HG03378 (cell line): ENCODE results near the gene CTXN1.

Experiments used
- ATAC-seq: cut with Tn5 transposase; IDR thresholded peaks from one replicate; pipeline ENCODE4 v1.9.1; 2021; ENCODE audit warnings: mild to moderate bottlenecking, moderate library complexity; ENCODE audit not compliant: unreplicated experiment

The CTXN1 gene

GRCh38 chr19:7915250-7916102 lies 10.5 kb downstream of the CTXN1 start:
- ATAC-seq, result no peak

- ATAC-seq, result no peak
Observed at GRCh38 chr19:7914598-7915045, 11.3 kb downstream of the CTXN1 start, which contains the start of gene TGFBR3L. Gene TGFBR3L (plus strand): TSS chr19:7914830.

- no peak for ATAC-seq
Observed at GRCh38 chr19:7914099-7914498, 11.8 kb downstream of the CTXN1 start.

GRCh38 chr19:7913652-7914051 lies 12.3 kb downstream of the CTXN1 start:
- no peak for ATAC-seq

- ATAC-seq, result no peak
Observed at GRCh38 chr19:7912697-7913564, 13.0 kb downstream of the CTXN1 start.

GRCh38 chr19:7912144-7912696 lies 13.7 kb downstream of the CTXN1 start:
- ATAC-seq, result no peak

- ATAC-seq, result no peak
Observed at GRCh38 chr19:7911508-7912143, 14.3 kb downstream of the CTXN1 start.

GRCh38 chr19:7910321-7911161 lies 15.4 kb downstream of the CTXN1 start:
- ATAC-seq, result no peak

- no peak for ATAC-seq
Observed at GRCh38 chr19:7909471-7910067, 16.4 kb downstream of the CTXN1 start.

- no peak for ATAC-seq
Observed at GRCh38 chr19:7908742-7909461, 17.0 kb downstream of the CTXN1 start.

GRCh38 chr19:7908078-7908699 lies 17.7 kb downstream of the CTXN1 start:
- no peak for ATAC-seq

GRCh38 chr19:7907544-7907943 lies 18.4 kb downstream of the CTXN1 start:
- ATAC-seq, result no peak

GRCh38 chr19:7907122-7907521 lies 18.8 kb downstream of the CTXN1 start:
- no peak for ATAC-seq

- ATAC-seq, result no peak
Observed at GRCh38 chr19:7905859-7906258, 20.1 kb downstream of the CTXN1 start.

- no peak for ATAC-seq
Observed at GRCh38 chr19:7905268-7905667, 20.7 kb downstream of the CTXN1 start.

- peak; percentile 3 for ATAC-seq
Observed at GRCh38 chr19:7904074-7905020, 21.6 kb downstream of the CTXN1 start.
